Neural progenitor cell (in vitro differentiated cells): Measurements from ENCODE around the gene TMEM45B.

Source experiments
- EZH2 ChIP-seq: fragments of 200-600 bp; sonication (generic); IDR thresholded peaks from 2 replicates; pipeline ENCODE4 v1.6.1; 2017; ENCODE audit warnings: antibody characterized with exemption, mild to moderate bottlenecking, moderate library complexity
- TF ChIP-seq, protein P1 (sequence below): fragments of 200-600 bp; sonication (generic); IDR thresholded peaks from 2 replicates; pipeline ENCODE4 v1.5.1; 2017; ENCODE audit warnings: antibody characterized with exemption, mild to moderate bottlenecking

DNA sequence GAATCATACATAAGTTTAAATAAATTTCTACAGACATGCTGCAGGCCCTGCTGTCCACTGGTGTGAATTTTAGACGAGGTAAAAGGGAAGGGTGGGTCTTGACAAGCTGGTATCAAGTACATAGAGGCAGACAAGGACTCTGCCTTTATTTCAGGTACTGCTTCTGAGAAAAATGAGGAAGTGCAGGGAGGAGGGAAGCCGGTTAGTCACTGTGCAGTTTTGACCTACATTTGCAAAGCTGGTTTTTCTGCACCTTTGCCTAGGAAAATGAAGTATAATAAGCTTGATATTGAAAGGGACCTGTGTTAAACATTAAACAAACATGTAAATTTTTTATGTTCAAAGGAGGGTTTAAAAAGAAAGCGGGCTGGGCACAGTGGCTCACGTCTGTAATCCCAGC lies 24.6 kb downstream of the TMEM45B start:
- TF ChIP-seq, protein P1, sequence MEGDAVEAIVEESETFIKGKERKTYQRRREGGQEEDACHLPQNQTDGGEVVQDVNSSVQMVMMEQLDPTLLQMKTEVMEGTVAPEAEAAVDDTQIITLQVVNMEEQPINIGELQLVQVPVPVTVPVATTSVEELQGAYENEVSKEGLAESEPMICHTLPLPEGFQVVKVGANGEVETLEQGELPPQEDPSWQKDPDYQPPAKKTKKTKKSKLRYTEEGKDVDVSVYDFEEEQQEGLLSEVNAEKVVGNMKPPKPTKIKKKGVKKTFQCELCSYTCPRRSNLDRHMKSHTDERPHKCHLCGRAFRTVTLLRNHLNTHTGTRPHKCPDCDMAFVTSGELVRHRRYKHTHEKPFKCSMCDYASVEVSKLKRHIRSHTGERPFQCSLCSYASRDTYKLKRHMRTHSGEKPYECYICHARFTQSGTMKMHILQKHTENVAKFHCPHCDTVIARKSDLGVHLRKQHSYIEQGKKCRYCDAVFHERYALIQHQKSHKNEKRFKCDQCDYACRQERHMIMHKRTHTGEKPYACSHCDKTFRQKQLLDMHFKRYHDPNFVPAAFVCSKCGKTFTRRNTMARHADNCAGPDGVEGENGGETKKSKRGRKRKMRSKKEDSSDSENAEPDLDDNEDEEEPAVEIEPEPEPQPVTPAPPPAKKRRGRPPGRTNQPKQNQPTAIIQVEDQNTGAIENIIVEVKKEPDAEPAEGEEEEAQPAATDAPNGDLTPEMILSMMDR: no peak
- TF ChIP-seq EZH2: no peak
